Activated T-helper 1 cell treated with anti-CD3 and anti-CD28 coated beads, Interleukin-2, amount 50 U/mL, for 16 hours (primary cell): ENCODE results near the gene OR52H1.

Experiments used
- DNase-seq, 2 donors: peaks; one replicate each; pipeline ENCODE4 v3.0.0-alpha.2; 2020; ENCODE audit warnings: low read depth in 1 of 2, low spot score in 1 of 2

OR52H1 gene

GRCh38 chr11:5534046-5534445, 14.3 kb downstream of the OR52H1 start:
- DNase-seq: no peak

GRCh38 chr11:5531053-5531831, 17.1 kb downstream of the OR52H1 start:
- DNase-seq: no peak

- no peak for DNase-seq
Observed at GRCh38 chr11:5528495-5528894, 19.8 kb downstream of the OR52H1 start.

DNA sequence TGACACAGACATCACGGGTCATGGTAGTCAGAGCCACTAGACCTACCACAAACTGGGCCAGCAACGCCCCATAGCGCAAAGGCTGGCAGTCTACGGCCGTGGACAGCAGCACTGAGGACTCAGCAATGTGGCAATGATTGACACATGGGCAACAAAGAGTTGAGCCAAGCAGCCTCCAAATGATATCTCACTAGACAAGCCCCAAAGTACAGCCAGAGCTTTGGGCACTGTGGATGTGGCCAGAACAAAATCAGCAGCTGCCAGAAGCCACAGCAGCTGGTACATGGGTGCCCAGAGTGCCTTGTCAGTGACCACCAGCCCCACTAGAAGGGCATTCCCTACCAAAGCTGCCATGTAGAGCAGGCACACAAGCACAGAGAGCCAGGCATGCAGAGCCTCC, 20.6 kb downstream of the OR52H1 start:
- DNase-seq: no peak

GRCh38 chr11:5524756-5525155, 23.6 kb downstream of the OR52H1 start:
- no peak for DNase-seq

DNA sequence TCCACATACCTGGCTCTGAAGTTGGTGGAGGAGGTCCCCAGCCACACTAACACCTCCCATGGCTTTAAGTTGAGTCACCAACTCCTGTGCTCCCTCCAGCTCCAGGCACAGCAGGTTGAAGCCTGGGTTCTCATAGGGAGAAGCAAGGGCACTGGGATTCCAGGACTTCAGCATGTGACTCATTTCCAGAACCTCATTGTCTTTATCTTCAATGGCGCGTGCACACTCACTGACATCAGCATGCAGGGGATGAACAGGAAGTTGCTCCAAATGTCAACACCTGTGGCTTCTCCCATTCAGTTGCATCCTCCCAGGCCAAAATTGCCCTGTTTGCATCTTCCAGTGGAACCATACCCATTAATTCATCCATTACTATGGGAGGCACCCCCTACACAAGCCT, 26.0 kb downstream of the OR52H1 start:
- DNase-seq: no peak

DNA sequence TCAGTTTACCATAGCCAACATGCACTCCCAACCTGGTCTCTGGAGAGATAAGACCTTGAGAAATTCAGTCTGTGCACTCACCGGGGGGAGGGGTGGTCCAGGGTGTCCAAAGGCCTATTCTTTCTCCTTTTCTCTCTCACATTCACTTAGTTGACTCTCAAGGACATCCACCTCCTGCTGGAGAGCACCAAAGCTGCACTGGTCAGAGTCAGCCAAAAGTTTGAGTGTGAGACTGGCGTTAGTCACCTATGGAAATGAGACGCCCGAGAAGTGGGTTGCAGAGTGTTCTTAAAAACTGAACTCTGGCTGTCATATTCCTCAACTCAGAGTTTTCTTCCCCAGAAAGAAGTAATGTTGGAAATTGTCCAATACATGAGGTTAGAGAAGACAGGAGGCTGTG, 26.8 kb downstream of the OR52H1 start:
- DNase-seq: no peak

DNA sequence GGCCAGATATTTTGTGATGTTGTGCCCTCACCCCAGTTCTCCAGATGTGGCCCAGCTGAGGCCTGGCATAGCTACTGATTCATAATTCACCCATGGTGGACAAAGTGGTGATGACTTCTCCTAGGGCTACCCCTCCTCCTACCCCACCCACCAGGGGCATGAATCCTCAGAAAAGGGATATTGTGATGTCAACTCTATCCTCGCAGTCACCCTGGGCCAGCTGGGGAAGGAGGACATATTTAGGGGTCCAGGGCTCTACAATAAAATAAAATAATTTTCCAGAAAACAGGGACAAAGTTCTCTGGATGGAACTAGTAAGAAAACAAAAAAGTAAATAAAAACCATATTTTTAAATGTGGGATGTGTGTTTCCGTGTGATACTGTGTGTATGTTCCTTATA, 31.7 kb downstream of the OR52H1 start, which contains the start of gene UBQLNL:
TSS of gene UBQLNL (minus strand) at position 101 of the 400 bp plus-strand sequence. CDS start 258 bp downstream, outside the sequence.
- DNase-seq: no peak

DNA sequence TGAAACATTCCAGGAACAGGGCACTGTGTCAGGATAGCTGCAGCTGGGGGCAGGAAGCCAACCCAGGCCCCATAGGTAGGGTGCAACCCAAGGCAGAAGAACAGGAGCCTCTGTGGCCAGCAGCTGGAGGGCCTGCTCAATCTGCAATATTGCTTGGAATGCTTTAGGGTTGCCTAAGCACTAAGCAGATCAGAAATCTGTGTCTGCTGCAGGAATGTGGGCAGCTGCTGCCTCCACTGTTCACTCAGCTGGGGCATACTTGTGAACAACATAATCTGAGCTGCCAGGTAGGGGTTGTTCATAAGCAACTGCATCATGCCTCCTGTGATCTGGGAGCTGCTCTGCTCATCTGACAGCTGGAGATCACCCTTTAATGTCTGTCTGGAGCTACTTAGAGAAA, 33.5 kb downstream of the OR52H1 start:
- DNase-seq: no peak

DNA sequence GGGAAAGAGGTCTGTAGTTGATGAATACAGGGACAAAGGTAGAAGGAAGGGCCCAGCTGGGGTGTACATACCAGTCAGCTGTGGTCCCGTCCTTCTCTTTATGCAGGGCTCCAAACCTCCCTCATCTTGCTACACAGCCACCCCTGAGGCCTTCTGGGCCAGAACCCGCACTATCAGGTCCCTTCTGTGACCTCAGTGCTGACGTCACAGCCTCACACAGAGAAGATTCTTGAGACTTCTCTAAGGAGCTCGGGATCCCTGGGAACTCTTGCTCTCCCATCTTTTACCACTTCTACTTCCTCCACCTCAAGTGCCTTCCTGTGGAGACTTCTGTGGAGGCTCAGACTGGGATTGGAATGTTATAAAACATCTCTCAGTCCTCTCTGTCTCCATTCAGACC, 38.5 kb downstream of the OR52H1 start, which contains the start of gene UBQLN3:
TSS of gene UBQLN3 (minus strand) at position 155 of the 400 bp plus-strand sequence. CDS start 399 bp downstream, outside the sequence.
- DNase-seq: no peak

DNA sequence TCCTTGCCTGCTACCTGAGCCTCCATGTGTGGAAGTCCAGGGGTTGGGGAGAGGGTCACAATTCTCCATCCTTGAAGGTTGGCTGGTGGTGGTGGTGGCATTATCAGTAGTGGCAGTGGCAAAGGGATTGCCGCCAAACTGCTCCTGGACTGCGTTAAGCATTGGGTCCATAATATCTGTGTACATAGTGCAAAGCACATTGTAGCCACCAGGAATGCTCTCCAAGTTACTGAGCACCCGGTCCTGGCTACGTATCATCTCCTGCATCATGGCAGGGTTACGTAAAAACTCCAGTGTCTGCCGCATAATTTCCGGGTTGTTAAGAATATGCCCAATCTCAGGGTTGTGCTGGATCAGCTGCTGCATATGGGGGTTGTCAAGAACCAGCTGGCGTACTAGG, 39.7 kb downstream of the OR52H1 start:
- no peak for DNase-seq

DNA sequence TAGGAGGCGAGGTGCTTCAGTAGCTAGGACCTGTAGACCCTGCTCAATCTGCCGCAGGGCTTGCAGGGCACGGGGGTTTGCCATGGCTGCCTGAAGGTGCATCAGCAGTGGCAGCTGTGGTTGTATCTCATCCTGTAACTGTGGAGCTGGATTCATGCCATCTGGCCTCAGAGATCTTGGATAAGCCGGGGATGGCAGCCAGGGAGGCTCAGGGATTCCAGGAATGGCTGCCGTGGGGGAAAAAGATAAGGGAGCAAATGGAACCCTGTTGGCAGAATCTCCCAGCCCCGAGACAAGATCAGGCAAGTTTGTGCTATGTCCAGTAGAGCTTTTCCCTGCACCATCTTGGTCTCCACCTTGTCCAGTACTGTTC, 40.4 kb downstream of the OR52H1 start:
- no peak for DNase-seq

- DNase-seq: no peak
Observed at GRCh38 chr11:5507177-5507932, 41.0 kb downstream of the OR52H1 start.

DNA sequence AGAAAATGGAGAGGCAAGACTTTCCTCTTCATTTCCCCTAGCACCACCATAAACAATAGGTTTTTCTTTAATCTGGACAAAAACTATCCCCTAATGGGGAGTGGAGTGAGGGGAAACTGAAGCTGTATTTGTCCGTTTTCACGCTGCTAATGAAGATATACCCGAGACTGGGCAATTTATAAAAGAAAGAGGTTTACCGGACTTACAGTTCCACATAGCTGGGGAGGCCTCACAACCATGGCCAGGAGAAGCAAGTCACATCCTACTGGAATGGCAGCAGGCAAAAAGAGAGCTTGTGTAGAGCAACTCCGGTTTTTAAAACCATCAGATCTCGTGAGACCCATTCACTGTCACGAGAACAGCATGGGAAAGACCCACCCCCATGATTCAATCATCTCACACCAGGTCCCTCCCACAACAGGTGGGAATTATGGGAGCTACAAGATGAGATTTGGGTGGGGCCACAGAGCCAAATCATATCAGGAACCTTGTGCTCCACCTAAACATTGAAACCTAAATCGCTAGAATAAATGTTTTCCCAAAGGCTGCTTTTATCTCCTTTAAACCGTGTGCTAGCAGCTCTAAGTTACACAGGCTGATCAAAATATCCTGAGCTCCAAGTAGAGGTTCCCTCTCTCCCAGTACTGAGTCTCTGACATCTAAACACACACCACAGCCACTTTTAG, 42.8 kb downstream of the OR52H1 start:
- no peak for DNase-seq

- no peak for DNase-seq
Observed at GRCh38 chr11:5504403-5504921, 43.9 kb downstream of the OR52H1 start.

- no peak for DNase-seq
Observed at GRCh38 chr11:5500393-5500801, 47.9 kb downstream of the OR52H1 start.

GRCh38 chr11:5499671-5500070, 48.7 kb downstream of the OR52H1 start:
- DNase-seq: no peak
